Endodermal cell (in vitro differentiated cells): ENCODE data around the gene MAMSTR. TPM values are rescaled to one million over a fixed set of nuclear protein-coding genes. Genes with fewer than 3 reads are reported as not detected.

ENCODE experiments used
- DNase-seq: peaks from one replicate; pipeline ENCODE4 v3.0.0-alpha.2; 2017
- H3K27ac ChIP-seq: 2 replicates; pipeline ENCODE4 v1.5.1; 2013; ENCODE audit warnings: mild to moderate bottlenecking, low read depth, low read length, moderate library complexity
- H3K27me3 ChIP-seq: 2 replicates; pipeline ENCODE4 v1.6.1; 2013; ENCODE audit warnings: mild to moderate bottlenecking, low read length, moderate library complexity; ENCODE audit not compliant: insufficient read depth, control insufficient read depth, poor library complexity, severe bottlenecking
- H3K36me3 ChIP-seq: 2 replicates; pipeline ENCODE4 v1.7.0; 2013; ENCODE audit warnings: mild to moderate bottlenecking, low read length, moderate library complexity; ENCODE audit not compliant: control insufficient read depth, insufficient read depth
- H3K4me1 ChIP-seq: one replicate; pipeline ENCODE4 v1.7.0; 2013; ENCODE audit warnings: low read length; ENCODE audit not compliant: control insufficient read depth, insufficient read depth
- H3K4me3 ChIP-seq: 2 replicates; pipeline ENCODE4 v1.5.1; 2013; ENCODE audit warnings: mild to moderate bottlenecking, low read length, moderate library complexity
- H3K9ac ChIP-seq: 2 replicates; pipeline ENCODE4 v1.6.1; 2013; ENCODE audit warnings: mild to moderate bottlenecking, low read length, moderate library complexity; ENCODE audit not compliant: poor library complexity, severe bottlenecking; ENCODE audit errors: extremely low read depth
- H3K9me3 ChIP-seq: 2 replicates; pipeline ENCODE4 v1.6.1; 2013; ENCODE audit warnings: mild to moderate bottlenecking, low read length, moderate library complexity; ENCODE audit not compliant: control insufficient read depth
- H3K27ac Mint-ChIP-seq: 2 replicates; pipeline ENCODE4 v1.8.0; 2020; ENCODE audit warnings: mixed read lengths
- H3K27me3 Mint-ChIP-seq: 2 replicates; pipeline ENCODE4 v1.8.0; 2021; ENCODE audit warnings: mild to moderate bottlenecking, mixed read lengths; ENCODE audit not compliant: insufficient read depth
- H3K36me3 Mint-ChIP-seq: 2 replicates; pipeline ENCODE4 v1.8.0; 2020; ENCODE audit warnings: low read depth, mixed read lengths
- H3K4me1 Mint-ChIP-seq: 2 replicates; pipeline ENCODE4 v1.8.0; 2020; ENCODE audit warnings: mixed read lengths
- H3K4me3 Mint-ChIP-seq: 2 replicates; pipeline ENCODE4 v1.8.0; 2020; ENCODE audit warnings: mild to moderate bottlenecking, moderate library complexity, mixed read lengths
- H3K9me3 Mint-ChIP-seq: 2 replicates; pipeline ENCODE4 v1.8.0; 2020; ENCODE audit warnings: mild to moderate bottlenecking, mixed read lengths
- CTCF ChIP-seq: fragments of 200-600 bp; sonication (generic); conservative IDR thresholded peaks from 2 replicates; pipeline ENCODE4 v1.5.0; 2021; ENCODE audit warnings: antibody characterized with exemption, mild to moderate bottlenecking
- WGBS, 2 experiments: methylation state at CpG; one replicate each; pipeline versions ENCODE4 v1.1.5 to v1.1.7; 2013; ENCODE audit warnings: missing lambda C conversion rate in 2 of 2, mixed read lengths in 1 of 2; ENCODE audit not compliant: insufficient coverage in 1 of 2, insufficient read length in 1 of 2; 5-methylcytosine and 5-hydroxymethylcytosine counted together
- total RNA-seq, 2 donors: library from RNA; stranded (reverse); fragmentation: NEBNext Ultra II Directional in 1 of 2; extraction: Animal tissue kit (Norgen Biotek cat#: 25700) in 1 of 2; gene quantifications; 2 replicates in 1 of 2; 3 replicates in 1 of 2; pipeline ENCODE4 v1.2.1, GENCODE V29; 2021

MAMSTR gene
- total RNA-seq, 2 donors from 2014 or later, result 1.9 to 2.3 TPM

- peaks cover 8% of the 10 kb centered on the region for H3K36me3 Mint-ChIP-seq
- peak overlapping the region; percentile 52 for H3K9ac ChIP-seq
- peaks cover 7% of the 10 kb centered on the region for H3K9me3 Mint-ChIP-seq
- 4 to 7% methylated on average over 5 to 20 of the region's 25 CpGs for WGBS, 2 experiments
- peak overlapping the region; percentile 75 for H3K4me3 Mint-ChIP-seq
- H3K27ac Mint-ChIP-seq, result peak overlapping the region; percentile 55
- peaks cover 7% of the 10 kb centered on the region for H3K27me3 Mint-ChIP-seq
- no peaks in the 10 kb centered on the region for H3K4me1 ChIP-seq
- peak; percentile 69 for TF ChIP-seq CTCF
- H3K36me3 ChIP-seq, result no peaks in the 10 kb centered on the region
- no peak overlapping the region for H3K27ac ChIP-seq
- peak overlapping the region; percentile 91 for H3K4me3 ChIP-seq
- peaks cover 4% of the 10 kb centered on the region for H3K9me3 ChIP-seq
- peaks cover 13% of the 10 kb centered on the region for H3K4me1 Mint-ChIP-seq
- DNase-seq, result peak; percentile 88
- H3K27me3 ChIP-seq, result no peaks in the 10 kb centered on the region
These were observed 6.3 kb downstream of the MAMSTR start for GRCh38 chr19:48713041-48713863.

DNA sequence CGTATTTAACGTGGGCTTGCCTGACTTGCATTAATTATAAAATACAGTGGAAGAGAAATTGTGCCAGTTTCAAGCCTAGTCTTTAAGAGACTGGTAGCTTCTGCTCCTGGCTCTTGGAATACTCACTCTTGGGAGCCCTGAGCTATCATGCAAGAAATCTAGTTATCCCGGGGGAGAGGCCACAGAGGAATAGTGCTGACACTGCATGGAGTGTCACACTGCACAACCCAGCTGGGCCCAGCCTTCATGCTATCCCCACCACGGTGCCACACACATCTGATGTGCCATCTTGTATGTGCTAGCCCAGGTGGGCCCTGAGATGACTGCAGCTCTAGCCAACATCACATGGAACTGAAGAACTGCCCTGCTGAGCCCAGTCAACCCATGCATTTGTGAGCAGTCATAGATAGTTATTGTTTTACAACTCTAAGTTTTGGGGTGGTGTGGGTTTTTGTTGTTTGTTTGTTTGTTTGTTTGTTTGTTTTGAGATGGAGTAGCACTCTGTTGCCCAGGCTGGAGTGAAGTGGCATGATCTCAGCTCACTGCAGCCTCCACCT lies 8.3 kb downstream of the MAMSTR start:
- no peaks in the 10 kb centered on the region for H3K27me3 ChIP-seq
- Mint-ChIP-seq H3K4me3 (no peak overlapping the region), H3K9me3 (peaks cover 7% of the 10 kb centered on the region), H3K27ac (no peak overlapping the region), H3K27me3 (peaks cover 7% of the 10 kb centered on the region), H3K36me3 (peaks cover 12% of the 10 kb centered on the region), H3K4me1 (peaks cover 10% of the 10 kb centered on the region)
- no peak for DNase-seq
- no peak overlapping the region for H3K9ac ChIP-seq
- peaks cover 4% of the 10 kb centered on the region for H3K9me3 ChIP-seq
- WGBS, 2 experiments, result 80 to 92% methylated on average over 4 of the region's 4 CpGs
- no peaks in the 10 kb centered on the region for H3K4me1 ChIP-seq
- no peak overlapping the region for H3K4me3 ChIP-seq
- no peak overlapping the region for H3K27ac ChIP-seq
- H3K36me3 ChIP-seq, result no peaks in the 10 kb centered on the region
- TF ChIP-seq CTCF, result no peak

- H3K4me3 Mint-ChIP-seq, result no peak overlapping the region
- TF ChIP-seq CTCF, result no peak
- peaks cover 4% of the 10 kb centered on the region for H3K9me3 ChIP-seq
- WGBS, 2 experiments, result 61 to 71% methylated on average over 8 to 11 of the region's 11 CpGs
- peak; percentile 55 for DNase-seq
- no peaks in the 10 kb centered on the region for H3K27me3 ChIP-seq
- H3K4me3 ChIP-seq, result no peak overlapping the region
- H3K27ac Mint-ChIP-seq, result no peak overlapping the region
- H3K4me1 Mint-ChIP-seq, result peaks cover 3% of the 10 kb centered on the region
- H3K27me3 Mint-ChIP-seq, result peaks cover 7% of the 10 kb centered on the region
- no peak overlapping the region for H3K9ac ChIP-seq
- H3K36me3 ChIP-seq, result no peaks in the 10 kb centered on the region
- H3K27ac ChIP-seq, result no peak overlapping the region
- H3K4me1 ChIP-seq, result no peaks in the 10 kb centered on the region
- H3K9me3 Mint-ChIP-seq, result peaks cover 13% of the 10 kb centered on the region
- H3K36me3 Mint-ChIP-seq, result peaks cover 30% of the 10 kb centered on the region
These were observed 11.1 kb downstream of the MAMSTR start for GRCh38 chr19:48708471-48708870.
